ENCODE measurements around the gene CARNS1. TPM values are rescaled to one million over a fixed set of nuclear protein-coding genes. Genes with fewer than 3 reads are reported as not detected.
"Not testable (repeated sequence)": the region's sequence is repeated elsewhere in the genome, so short reads cannot be mapped to it uniquely, and the experiment has no call there.

CARNS1 gene
- total and polyA plus RNA-seq, 9 donors = 29.2 to 80.7 (median 56.4) TPM

- 94% methylated on average over 5 of the region's 9 CpGs for WGBS (ENCODE audit: insufficient coverage)
- H3K4me3 ChIP-seq (ENCODE audit: low read length); DNase-seq; H3K27ac ChIP-seq (ENCODE audit: low read length); H3K9me3 ChIP-seq (replicated peaks; ENCODE audit: control insufficient read depth, low read depth, low read length); H3K27me3 ChIP-seq (ENCODE audit: control insufficient read depth, insufficient read depth, low read length): not testable (repeated sequence)
- Histone ChIP-seq H3K4me1 (ENCODE audit: control insufficient read depth, insufficient read depth, low read length) (peaks cover 39% of the 10 kb centered on the region), H3K36me3 (ENCODE audit: control insufficient read depth, insufficient read depth, low read length) (peaks cover 23% of the 10 kb centered on the region)
These were observed 12.4 kb upstream of the CARNS1 start for GRCh38 chr11:67403085-67403484.

DNA sequence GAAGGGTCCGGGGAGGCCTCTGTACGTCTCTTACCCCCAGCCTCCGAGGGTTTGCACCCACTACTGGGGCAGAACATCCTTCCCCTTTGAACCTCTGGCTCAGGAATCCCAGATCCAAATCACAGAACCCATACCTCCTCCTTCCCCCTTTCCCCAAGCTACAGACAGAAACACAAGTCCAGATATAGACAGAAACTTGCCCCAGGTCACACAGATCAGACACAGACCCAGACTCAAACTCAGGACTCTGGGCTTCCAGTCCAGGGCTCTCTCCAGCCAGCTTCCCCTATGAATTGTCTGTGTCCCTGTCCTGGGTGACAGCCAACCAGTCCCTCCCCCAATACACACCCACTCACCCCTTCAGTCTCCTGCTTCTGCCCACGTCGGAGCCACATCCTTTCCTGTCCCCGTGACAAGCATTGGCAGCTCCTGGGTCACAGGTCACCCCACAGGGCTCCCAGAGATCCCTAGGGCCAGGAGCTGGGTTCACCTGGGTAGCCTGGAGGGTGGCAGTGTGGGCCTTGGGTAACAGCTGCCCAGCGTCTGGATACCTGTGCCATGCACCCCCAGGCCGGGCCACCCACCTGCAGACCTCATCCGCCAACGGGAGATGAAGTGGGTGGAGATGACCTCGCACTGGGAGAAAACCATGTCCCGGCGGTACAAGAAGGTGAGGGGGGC, 10.8 kb upstream of the CARNS1 start:
- H3K4me3 ChIP-seq (ENCODE audit: low read length) = peak overlapping the region; percentile 15
- peaks cover 47% of the 10 kb centered on the region for H3K4me1 ChIP-seq (ENCODE audit: control insufficient read depth, insufficient read depth, low read length)
- no peak overlapping the region for H3K27ac ChIP-seq (ENCODE audit: low read length)
- peaks cover 7% of the 10 kb centered on the region for H3K36me3 ChIP-seq (ENCODE audit: control insufficient read depth, insufficient read depth, low read length)
- no peak for DNase-seq
- 65% methylated on average over 10 of the region's 13 CpGs for WGBS (ENCODE audit: insufficient coverage)
- no peaks in the 10 kb centered on the region for H3K9me3 ChIP-seq (replicated peaks; ENCODE audit: control insufficient read depth, low read depth, low read length)
- H3K27me3 ChIP-seq (ENCODE audit: control insufficient read depth, insufficient read depth, low read length) = peaks cover 14% of the 10 kb centered on the region

GRCh38 chr11:67405196-67405567, 10.3 kb upstream of the CARNS1 start:
- WGBS (ENCODE audit: insufficient coverage) = 82% methylated on average over 2 of the region's 6 CpGs

GRCh38 chr11:67405688-67406339, 9.7 kb upstream of the CARNS1 start:
- WGBS (ENCODE audit: insufficient coverage) = 80% methylated on average over 6 of the region's 9 CpGs
- Histone ChIP-seq H3K27ac (ENCODE audit: low read length) (no peak overlapping the region), H3K4me1 (ENCODE audit: control insufficient read depth, insufficient read depth, low read length) (peaks cover 48% of the 10 kb centered on the region)

More at GRCh38 chr11:67405196-67405567, 10.3 kb upstream of the CARNS1 start:
- H3K9me3 ChIP-seq (replicated peaks; ENCODE audit: control insufficient read depth, low read depth, low read length) = no peaks in the 10 kb centered on the region
- peaks cover 5% of the 10 kb centered on the region for H3K36me3 ChIP-seq (ENCODE audit: control insufficient read depth, insufficient read depth, low read length)
- H3K27ac ChIP-seq (ENCODE audit: low read length) = no peak overlapping the region
- H3K27me3 ChIP-seq (ENCODE audit: control insufficient read depth, insufficient read depth, low read length) = peaks cover 19% of the 10 kb centered on the region
- no peak overlapping the region for H3K4me3 ChIP-seq (ENCODE audit: low read length)
- peaks cover 48% of the 10 kb centered on the region for H3K4me1 ChIP-seq (ENCODE audit: control insufficient read depth, insufficient read depth, low read length)
- DNase-seq = no peak

GRCh38 chr11:67406420-67406968, 9.0 kb upstream of the CARNS1 start:
- 85% methylated on average over 16 of the region's 18 CpGs for WGBS (ENCODE audit: insufficient coverage)
- no peaks in the 10 kb centered on the region for H3K36me3 ChIP-seq (ENCODE audit: control insufficient read depth, insufficient read depth, low read length)
- no peak overlapping the region for H3K27ac ChIP-seq (ENCODE audit: low read length)
- H3K4me3 ChIP-seq (ENCODE audit: low read length) = no peak overlapping the region
- no peak for DNase-seq
- no peaks in the 10 kb centered on the region for H3K9me3 ChIP-seq (replicated peaks; ENCODE audit: control insufficient read depth, low read depth, low read length)
- peaks cover 49% of the 10 kb centered on the region for H3K4me1 ChIP-seq (ENCODE audit: control insufficient read depth, insufficient read depth, low read length)
- H3K27me3 ChIP-seq (ENCODE audit: control insufficient read depth, insufficient read depth, low read length) = peaks cover 32% of the 10 kb centered on the region

More at GRCh38 chr11:67405688-67406339, 9.7 kb upstream of the CARNS1 start:
- Histone ChIP-seq H3K4me3 (ENCODE audit: low read length) (no peak overlapping the region), H3K36me3 (ENCODE audit: control insufficient read depth, insufficient read depth, low read length) (no peaks in the 10 kb centered on the region), H3K9me3 (replicated peaks; ENCODE audit: control insufficient read depth, low read depth, low read length) (no peaks in the 10 kb centered on the region), H3K27me3 (ENCODE audit: control insufficient read depth, insufficient read depth, low read length) (peaks cover 25% of the 10 kb centered on the region)
- DNase-seq = no peak

DNA sequence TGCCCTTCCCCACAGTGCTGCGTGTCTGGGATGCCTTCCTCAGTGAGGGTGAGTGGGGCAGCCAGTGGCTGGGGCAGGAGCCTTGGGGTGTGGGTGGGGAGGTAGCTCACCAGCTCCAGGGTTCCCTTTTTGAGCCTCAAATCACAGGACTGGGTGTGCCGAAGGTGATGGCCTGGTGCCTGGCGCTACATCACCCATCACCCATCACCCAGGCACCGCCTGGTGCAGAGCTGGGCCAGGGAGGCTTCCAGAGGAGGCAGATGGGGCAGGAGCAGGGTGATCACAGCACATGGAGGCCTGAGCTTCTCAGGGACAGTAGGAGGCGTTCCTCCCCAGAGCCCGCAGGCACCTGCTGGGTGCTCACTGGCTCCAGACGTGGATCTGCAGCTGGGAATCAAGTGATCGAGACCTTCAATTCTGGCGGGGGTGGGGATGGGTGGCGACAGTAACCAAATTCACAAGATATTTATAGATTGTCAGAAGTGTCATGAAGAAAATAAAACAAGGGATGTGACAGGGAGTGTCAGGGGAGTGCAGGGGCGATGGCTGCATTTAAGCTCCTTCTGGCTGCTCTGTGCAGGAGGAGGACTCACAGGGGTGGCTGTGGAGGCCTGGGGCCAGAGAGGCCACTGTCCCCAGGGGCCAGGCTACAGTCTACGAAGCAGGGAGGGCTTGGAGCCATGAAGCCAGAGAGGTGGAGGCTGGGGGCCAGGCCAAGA, 8.3 kb upstream of the CARNS1 start:
- Histone ChIP-seq H3K4me1 (ENCODE audit: control insufficient read depth, insufficient read depth, low read length) (peaks cover 47% of the 10 kb centered on the region), H3K9me3 (replicated peaks; ENCODE audit: control insufficient read depth, low read depth, low read length) (no peaks in the 10 kb centered on the region), H3K4me3 (ENCODE audit: low read length) (no peak overlapping the region), H3K27me3 (ENCODE audit: control insufficient read depth, insufficient read depth, low read length) (peaks cover 38% of the 10 kb centered on the region), H3K36me3 (ENCODE audit: control insufficient read depth, insufficient read depth, low read length) (no peaks in the 10 kb centered on the region), H3K27ac (ENCODE audit: low read length) (no peak overlapping the region)
- 54% methylated on average over 5 of the region's 12 CpGs for WGBS (ENCODE audit: insufficient coverage)
- DNase-seq = no peak

DNA sequence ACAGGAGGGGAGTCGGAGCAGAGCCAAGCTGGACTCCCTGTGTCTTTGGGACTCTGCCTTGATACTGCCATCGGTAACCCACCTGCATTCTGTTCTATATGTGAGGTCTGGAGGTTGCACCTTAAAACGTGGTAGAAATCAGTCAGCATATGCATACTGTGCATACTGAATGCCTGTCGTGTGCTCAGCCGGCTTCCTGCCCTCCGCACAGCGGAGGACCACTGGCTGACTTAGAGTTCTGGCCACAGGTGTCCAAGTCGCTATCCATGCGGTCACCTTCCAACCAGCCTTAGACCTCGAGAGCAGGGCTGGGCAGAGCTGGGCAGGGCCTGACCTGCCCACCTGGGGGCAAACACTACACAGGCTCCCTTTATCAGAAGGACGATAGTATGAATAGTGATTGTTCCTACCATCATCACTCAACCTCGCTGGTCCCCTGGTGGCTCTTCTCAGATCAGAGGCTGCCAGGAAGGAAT, 7.8 kb upstream of the CARNS1 start:
- H3K27me3 ChIP-seq (ENCODE audit: control insufficient read depth, insufficient read depth, low read length) = peaks cover 39% of the 10 kb centered on the region
- no peaks in the 10 kb centered on the region for H3K9me3 ChIP-seq (replicated peaks; ENCODE audit: control insufficient read depth, low read depth, low read length)
- peaks cover 45% of the 10 kb centered on the region for H3K4me1 ChIP-seq (ENCODE audit: control insufficient read depth, insufficient read depth, low read length)
- WGBS (ENCODE audit: insufficient coverage) = 59% methylated on average over 7 of the region's 12 CpGs
- DNase-seq = no peak
- no peak overlapping the region for H3K4me3 ChIP-seq (ENCODE audit: low read length)
- no peak overlapping the region for H3K27ac ChIP-seq (ENCODE audit: low read length)
- no peaks in the 10 kb centered on the region for H3K36me3 ChIP-seq (ENCODE audit: control insufficient read depth, insufficient read depth, low read length)

GRCh38 chr11:67408437-67409200, 6.9 kb upstream of the CARNS1 start:
- DNase-seq = no peak
- H3K36me3 ChIP-seq (ENCODE audit: control insufficient read depth, insufficient read depth, low read length) = no peaks in the 10 kb centered on the region
- 75% methylated on average over 12 of the region's 18 CpGs for WGBS (ENCODE audit: insufficient coverage)
- peaks cover 50% of the 10 kb centered on the region for H3K4me1 ChIP-seq (ENCODE audit: control insufficient read depth, insufficient read depth, low read length)
- H3K27me3 ChIP-seq (ENCODE audit: control insufficient read depth, insufficient read depth, low read length) = peaks cover 45% of the 10 kb centered on the region
- no peak overlapping the region for H3K4me3 ChIP-seq (ENCODE audit: low read length)
- no peaks in the 10 kb centered on the region for H3K9me3 ChIP-seq (replicated peaks; ENCODE audit: control insufficient read depth, low read depth, low read length)
- no peak overlapping the region for H3K27ac ChIP-seq (ENCODE audit: low read length)

GRCh38 chr11:67409261-67409666, 6.2 kb upstream of the CARNS1 start:
- H3K27me3 ChIP-seq (ENCODE audit: control insufficient read depth, insufficient read depth, low read length) = peaks cover 49% of the 10 kb centered on the region
- no peak overlapping the region for H3K27ac ChIP-seq (ENCODE audit: low read length)
- 48% methylated on average over 20 of the region's 24 CpGs for WGBS (ENCODE audit: insufficient coverage)
- no peak overlapping the region for H3K4me3 ChIP-seq (ENCODE audit: low read length)
- H3K4me1 ChIP-seq (ENCODE audit: control insufficient read depth, insufficient read depth, low read length) = peaks cover 51% of the 10 kb centered on the region
- no peak for DNase-seq
- no peaks in the 10 kb centered on the region for H3K36me3 ChIP-seq (ENCODE audit: control insufficient read depth, insufficient read depth, low read length)
- no peaks in the 10 kb centered on the region for H3K9me3 ChIP-seq (replicated peaks; ENCODE audit: control insufficient read depth, low read depth, low read length)
